H1 (cell line): ENCODE measurements around the gene CST9L. TPM values are rescaled to one million over a fixed set of nuclear protein-coding genes. Genes with fewer than 3 reads are reported as not detected.

Experiments used
- CTCF ChIA-PET: fragments of 300-600 bp; sonication (Branson Sonifier 250); formaldehyde crosslinking; loops from one replicate; lab custom pipeline; 2021; ENCODE audit not compliant: partially characterized antibody; lab: Charles Lee
- POLR2A ChIA-PET: fragments of 300-600 bp; sonication (Branson Sonifier 250); formaldehyde crosslinking; loops from one replicate; lab custom pipeline; 2021; ENCODE audit warnings: inconsistent platforms; ENCODE audit not compliant: partially characterized antibody; lab: Charles Lee
- DNase-seq, 2 experiments: peaks; one replicate each; pipeline versions ENCODE4 v3.0.0 to v3.0.0-alpha.2; 2010 to 2022; ENCODE audit warnings: low spot score in 2 of 2, low read depth in 1 of 2, mixed read lengths in 1 of 2
- FAIRE-seq: peaks from 2 replicates; lab custom pipeline; 2011; peaks lifted over from hg19 to GRCh38; lab: Jason Lieb, UNC
- H2AFZ ChIP-seq: 2 replicates; pipeline ENCODE4 v1.8.1; 2012; ENCODE audit warnings: low read length, inconsistent platforms
- H2AK5ac ChIP-seq: 2 replicates; pipeline ENCODE4 v1.6.1; 2013; ENCODE audit warnings: low read depth, low read length
- H2BK120ac ChIP-seq: replicated peaks from 2 replicates; pipeline ENCODE3; 2013; ENCODE audit warnings: low read depth, low read length, inconsistent platforms
- H2BK12ac ChIP-seq: 2 replicates; pipeline ENCODE4 v1.6.1; 2013; ENCODE audit warnings: low read depth, low read length
- H2BK15ac ChIP-seq: 2 replicates; pipeline ENCODE4 v1.6.1; 2013; ENCODE audit warnings: low read length
- H2BK20ac ChIP-seq: 2 replicates; pipeline ENCODE4 v1.6.1; 2013; ENCODE audit warnings: low read length
- H2BK5ac ChIP-seq: 2 replicates; pipeline ENCODE4 v1.6.1; 2013; ENCODE audit warnings: low read depth, low read length
- H3K14ac ChIP-seq: 2 replicates; pipeline ENCODE4 v1.6.1; 2013; ENCODE audit warnings: inconsistent platforms; ENCODE audit not compliant: insufficient read length
- H3K18ac ChIP-seq: 2 replicates; pipeline ENCODE4 v1.6.1; 2013; ENCODE audit warnings: low read length; ENCODE audit errors: extremely low read depth
- H3K23ac ChIP-seq: 2 replicates; pipeline ENCODE4 v1.6.1; 2013; ENCODE audit warnings: inconsistent platforms; ENCODE audit not compliant: insufficient read length
- H3K23me2 ChIP-seq: 2 replicates; pipeline ENCODE4 v1.6.1; 2013; ENCODE audit warnings: low read depth, low read length
- H3K27ac ChIP-seq: 2 replicates; pipeline ENCODE4 v1.6.1; 2011; ENCODE audit warnings: low read depth, low read length, inconsistent platforms
- H3K27me3 ChIP-seq, 4 experiments: replicated peaks in 1 of 4; 1 replicate in 1 of 4; 2 replicates in 3 of 4; pipeline versions ENCODE4 v1.6.1 to v1.8.1; 2011 to 2013; ENCODE audit warnings: low read length in 3 of 4, mild to moderate bottlenecking in 3 of 4, inconsistent platforms in 2 of 4, mixed read lengths in 2 of 4, moderate library complexity in 1 of 4; ENCODE audit not compliant: control insufficient read depth in 3 of 4, insufficient read depth in 3 of 4; ENCODE audit errors: extremely low read depth in 1 of 4
- H3K36me3 ChIP-seq, 4 experiments: 2 replicates each; pipeline versions ENCODE4 v1.6.1 to v1.8.1; 2011 to 2013; ENCODE audit warnings: mild to moderate bottlenecking in 4 of 4, low read length in 3 of 4, moderate library complexity in 2 of 4, control low read depth in 1 of 4, inconsistent platforms in 1 of 4; ENCODE audit not compliant: insufficient read depth in 4 of 4, control insufficient read depth in 2 of 4
- H3K4ac ChIP-seq: replicated peaks from 2 replicates; pipeline ENCODE3; 2013; ENCODE audit warnings: low read length, low read depth, mixed read lengths, inconsistent platforms; ENCODE audit not compliant: insufficient read length
- H3K4me1 ChIP-seq, 4 experiments: replicated peaks in 1 of 4; 1 replicate in 1 of 4; 2 replicates in 3 of 4; pipeline versions ENCODE4 v1.6.1 to v1.8.1; 2011 to 2013; ENCODE audit warnings: low read length in 3 of 4, inconsistent platforms in 2 of 4, mixed read lengths in 1 of 4; ENCODE audit not compliant: insufficient read depth in 4 of 4, control insufficient read depth in 3 of 4
- H3K4me2 ChIP-seq, 2 experiments: 2 replicates each; pipeline versions ENCODE4 v1.6.1 to v1.8.1; 2011 to 2013; ENCODE audit warnings: low read depth in 2 of 2, low read length in 2 of 2, control low read depth in 1 of 2, inconsistent platforms in 1 of 2, mild to moderate bottlenecking in 1 of 2; ENCODE audit not compliant: insufficient read depth in 1 of 2
- H3K4me3 ChIP-seq, 4 experiments: fragments of 200-600, 300-600 bp in 1 of 4; sonication (generic), shearing (Covaris generic), sonication (Bioruptor Twin) in 1 of 4; 2 replicates each; pipeline versions ENCODE4 v1.5.1 to v1.8.1; 2011 to 2016; ENCODE audit warnings: low read length in 4 of 4, low read depth in 3 of 4, control low read depth in 2 of 4, inconsistent platforms in 2 of 4, mild to moderate bottlenecking in 2 of 4, mixed read lengths in 1 of 4, moderate library complexity in 1 of 4; ENCODE audit not compliant: insufficient read depth in 2 of 4; ENCODE audit errors: extremely low read depth in 1 of 4
- H3K56ac ChIP-seq: replicated peaks from 2 replicates; pipeline ENCODE3; 2013; ENCODE audit warnings: low read depth, mild to moderate bottlenecking, mixed read lengths, low read length, inconsistent platforms; ENCODE audit not compliant: insufficient read length
- H3K79me1 ChIP-seq: 2 replicates; pipeline ENCODE4 v1.6.1; 2013; ENCODE audit warnings: low read depth, low read length, control low read depth
- H3K79me2 ChIP-seq, 2 experiments: 2 replicates each; pipeline versions ENCODE4 v1.6.1 to v1.8.1; 2012 to 2013; ENCODE audit warnings: low read length in 2 of 2, mild to moderate bottlenecking in 2 of 2, inconsistent platforms in 1 of 2; ENCODE audit not compliant: insufficient read depth in 2 of 2, control insufficient read depth in 1 of 2
- H3K9ac ChIP-seq, 4 experiments: replicated peaks in 1 of 4; 1 replicate in 1 of 4; 2 replicates in 3 of 4; pipeline versions ENCODE4 v1.6.1 to v1.8.1; 2011 to 2013; ENCODE audit warnings: low read depth in 3 of 4, low read length in 3 of 4, control low read depth in 2 of 4, mild to moderate bottlenecking in 2 of 4, moderate library complexity in 2 of 4, inconsistent platforms in 1 of 4; ENCODE audit errors: extremely low read depth in 1 of 4
- H3K9me3 ChIP-seq, 2 experiments: 2 replicates each; pipeline versions ENCODE4 v1.6.1 to v1.8.1; 2012 to 2013; ENCODE audit warnings: mild to moderate bottlenecking in 2 of 2, moderate library complexity in 2 of 2, control low read depth in 1 of 2, inconsistent platforms in 1 of 2, low read depth in 1 of 2, low read length in 1 of 2, mixed read lengths in 1 of 2; ENCODE audit not compliant: insufficient read depth in 2 of 2
- H4K20me1 ChIP-seq, 2 experiments: replicated peaks in 1 of 2; 2 replicates each; pipeline versions ENCODE3 to v1.8.1; 2011 to 2013; ENCODE audit warnings: inconsistent platforms in 2 of 2, low read length in 2 of 2, mild to moderate bottlenecking in 1 of 2; ENCODE audit not compliant: insufficient read depth in 2 of 2, control insufficient read depth in 1 of 2
- H4K5ac ChIP-seq: 2 replicates; pipeline ENCODE4 v1.6.1; 2013; ENCODE audit warnings: low read length, low read depth, mixed read lengths, inconsistent platforms; ENCODE audit not compliant: insufficient read length
- H4K8ac ChIP-seq: 2 replicates; pipeline ENCODE4 v1.8.0; 2013; ENCODE audit warnings: mild to moderate bottlenecking, moderate library complexity, low read length, inconsistent platforms; ENCODE audit not compliant: insufficient read depth; ENCODE audit errors: extremely low read depth
- H4K91ac ChIP-seq: replicated peaks from 2 replicates; pipeline ENCODE3; 2013; ENCODE audit warnings: low read length, mixed read lengths, inconsistent platforms; ENCODE audit not compliant: insufficient read length
- CHD2 ChIP-seq: IDR thresholded peaks from 2 replicates; pipeline ENCODE4 v1.6.1; 2012; ENCODE audit warnings: low read length, improper control_type of control experiment
- KDM5A ChIP-seq: fragments of 200-600 bp; IDR thresholded peaks from 2 replicates; pipeline ENCODE4 v1.7.1; 2012; ENCODE audit warnings: mild to moderate bottlenecking, low read length, inconsistent platforms, mixed read lengths
- POLR2A ChIP-seq, 2 experiments: IDR thresholded peaks; 1 replicate in 1 of 2; 2 replicates in 1 of 2; pipeline ENCODE4 v1.6.1; 2011; ENCODE audit warnings: low read depth in 2 of 2, low read length in 2 of 2, mild to moderate bottlenecking in 2 of 2; ENCODE audit errors: control extremely low read depth in 1 of 2
- POU5F1 ChIP-seq: IDR thresholded peaks from 2 replicates; pipeline ENCODE4 v1.6.1; 2011; ENCODE audit warnings: low read depth, mild to moderate bottlenecking, low read length, moderate library complexity
- RBBP5 ChIP-seq: IDR thresholded peaks from 2 replicates; pipeline ENCODE4 v1.7.1; 2012; ENCODE audit warnings: low read depth, mild to moderate bottlenecking, inconsistent platforms, low read length, moderate library complexity, borderline replicate concordance
- SAP30 ChIP-seq: fragments of 300-600 bp; sonication (generic); IDR thresholded peaks from 2 replicates; pipeline ENCODE4 v1.7.1; 2012; ENCODE audit warnings: low read length, moderate library complexity, mild to moderate bottlenecking, inconsistent platforms; ENCODE audit not compliant: insufficient read depth, insufficient replicate concordance
- SIX5 ChIP-seq: IDR thresholded peaks from 2 replicates; pipeline ENCODE4 v1.6.1; 2011; ENCODE audit warnings: mild to moderate bottlenecking, low read depth, low read length
- SP4 ChIP-seq: IDR thresholded peaks from 2 replicates; pipeline ENCODE4 v1.6.1; 2012; ENCODE audit warnings: low read length, inconsistent platforms
- ZNF274 ChIP-seq: IDR thresholded peaks from 2 replicates; pipeline ENCODE4 v1.7.0; 2012; ENCODE audit warnings: low read length, borderline replicate concordance; ENCODE audit errors: extremely low read depth
- polyA plus RNA-seq, 7 experiments: library from polyadenylated mRNA; depleted of rRNA in 3 of 7; stranded (reverse) in 5 of 7; unstranded in 2 of 7; fragments of >200 nt in 5 of 7; fragments of 200-250 nt in 2 of 7; gene quantifications; 1 replicate in 5 of 7; 2 replicates in 1 of 7; 4 replicates in 1 of 7; pipeline versions ENCODE4 v1.2.1 to v1.2.3, GENCODE V29; 2011 to 2013; ENCODE audit warnings: missing spikeins in 2 of 7, mixed read lengths in 2 of 7
- total RNA-seq: library from RNA; stranded (reverse); fragmentation: NEBNext Ultra II Directional; extraction: Animal tissue kit (Norgen Biotek cat#: 25700); gene quantifications from 2 replicates; pipeline ENCODE4 v1.2.1, GENCODE V29; 2021
- TF ChIP-seq, protein P1 (sequence below): IDR thresholded peaks from 2 replicates; pipeline ENCODE4 v1.6.1; 2012; ENCODE audit warnings: inconsistent platforms

The CST9L gene
- total and polyA plus RNA-seq, 2 of the 8 experiments (the other 6 are each of a cell fraction or from before 2014, with no cell fraction given): not detected

GRCh38 chr20:23583526-23583925 is 15.2 kb upstream of the CST9L start:
- POLR2A ChIA-PET: no interaction called here
- no peak overlapping the region for H2BK20ac ChIP-seq
- no peak overlapping the region for H3K4me3 ChIP-seq
- H3K4me1 ChIP-seq: no peaks in the 10 kb centered on the region
- no peak overlapping the region for H4K5ac ChIP-seq
- FAIRE-seq (no peak), DNase-seq (no peak)
- H2AK5ac ChIP-seq: no peak overlapping the region
- H4K8ac ChIP-seq: no peak overlapping the region
- H2AFZ ChIP-seq: no peak overlapping the region
- H2BK15ac ChIP-seq: no peak overlapping the region
- H3K23ac ChIP-seq: no peak overlapping the region
- no peaks in the 10 kb centered on the region for H3K79me2 ChIP-seq
- no peaks in the 10 kb centered on the region for H3K23me2 ChIP-seq
- H3K79me1 ChIP-seq: no peaks in the 10 kb centered on the region
- H4K91ac ChIP-seq: no peak overlapping the region
- H3K4me2 ChIP-seq: no peak overlapping the region
- H3K9ac ChIP-seq: no peak overlapping the region
- H3K56ac ChIP-seq: no peak overlapping the region
- H3K4ac ChIP-seq: no peak overlapping the region
- TF ChIP-seq, protein P1, sequence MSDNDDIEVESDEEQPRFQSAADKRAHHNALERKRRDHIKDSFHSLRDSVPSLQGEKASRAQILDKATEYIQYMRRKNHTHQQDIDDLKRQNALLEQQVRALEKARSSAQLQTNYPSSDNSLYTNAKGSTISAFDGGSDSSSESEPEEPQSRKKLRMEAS: no peak
- TF ChIP-seq ZNF274 (no peak), POU5F1 (no peak), SIX5 (no peak), POLR2A (IDR thresholded peaks at IDR 0.05; ENCODE audit: control extremely low read depth in 1 of 2, low read depth in 2 of 2, low read length in 2 of 2) (no peak), SAP30 (no peak), SP4 (no peak), CHD2 (no peak), KDM5A (no peak), RBBP5 (no peak)
- H2BK12ac ChIP-seq: no peak overlapping the region
- CTCF ChIA-PET: interaction anchor here (0.7 to 6.3 kb wide), 5 partner anchors 18 to 140 kb away, joined by 3 to 99 read pairs (median 5); no protein-coding TSS in a partner anchor
- H2BK5ac ChIP-seq: no peak overlapping the region
- H3K14ac ChIP-seq: no peak overlapping the region
- H3K36me3 ChIP-seq: no peaks in the 10 kb centered on the region
- H3K27me3 ChIP-seq: no peaks in the 10 kb centered on the region
- H3K27ac ChIP-seq: no peak overlapping the region
- H3K9me3 ChIP-seq: 0 out of 4 replicates have a peak, but pooled peaks cover 0 to 7% of the 10 kb centered on the region in 2 experiments
- no peaks in the 10 kb centered on the region for H4K20me1 ChIP-seq
- H2BK120ac ChIP-seq: no peak overlapping the region
- H3K18ac ChIP-seq: no peak overlapping the region
